PC-9 (cell line): ENCODE results near the gene NPFFR1.

Experiments
- EZH2 ChIP-seq: fragments of 200-600 bp; sonication (generic); IDR thresholded peaks from 2 replicates; pipeline ENCODE4 v1.8.0; 2017; ENCODE audit warnings: antibody characterized with exemption, low read depth
- TF ChIP-seq, protein P1 (sequence below): fragments of 200-600 bp; sonication (generic); conservative IDR thresholded peaks from 2 replicates; pipeline ENCODE4 v1.6.1; 2017; ENCODE audit warnings: mixed run types, antibody characterized with exemption, mild to moderate bottlenecking, moderate library complexity

DNA sequence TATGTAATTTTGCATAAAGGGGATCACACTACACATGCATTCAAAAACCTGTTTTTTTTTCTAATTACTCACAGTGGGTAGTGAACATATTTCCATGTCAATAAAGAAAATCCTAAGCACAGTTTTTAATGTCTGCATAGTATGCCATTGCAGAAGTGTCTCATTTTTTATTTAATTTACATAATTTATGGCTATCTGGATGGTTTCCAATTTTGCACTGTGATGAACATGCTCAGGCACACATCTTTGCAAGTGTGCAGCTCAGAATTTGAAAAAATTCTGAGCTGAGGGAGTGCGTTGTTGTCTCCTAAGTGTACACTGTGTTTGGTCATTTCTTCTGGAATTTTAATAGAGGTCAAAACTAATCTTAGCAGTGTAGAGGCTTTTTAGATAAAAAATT, 2.2 kb downstream of the NPFFR1 start:
- TF ChIP-seq, protein P1, sequence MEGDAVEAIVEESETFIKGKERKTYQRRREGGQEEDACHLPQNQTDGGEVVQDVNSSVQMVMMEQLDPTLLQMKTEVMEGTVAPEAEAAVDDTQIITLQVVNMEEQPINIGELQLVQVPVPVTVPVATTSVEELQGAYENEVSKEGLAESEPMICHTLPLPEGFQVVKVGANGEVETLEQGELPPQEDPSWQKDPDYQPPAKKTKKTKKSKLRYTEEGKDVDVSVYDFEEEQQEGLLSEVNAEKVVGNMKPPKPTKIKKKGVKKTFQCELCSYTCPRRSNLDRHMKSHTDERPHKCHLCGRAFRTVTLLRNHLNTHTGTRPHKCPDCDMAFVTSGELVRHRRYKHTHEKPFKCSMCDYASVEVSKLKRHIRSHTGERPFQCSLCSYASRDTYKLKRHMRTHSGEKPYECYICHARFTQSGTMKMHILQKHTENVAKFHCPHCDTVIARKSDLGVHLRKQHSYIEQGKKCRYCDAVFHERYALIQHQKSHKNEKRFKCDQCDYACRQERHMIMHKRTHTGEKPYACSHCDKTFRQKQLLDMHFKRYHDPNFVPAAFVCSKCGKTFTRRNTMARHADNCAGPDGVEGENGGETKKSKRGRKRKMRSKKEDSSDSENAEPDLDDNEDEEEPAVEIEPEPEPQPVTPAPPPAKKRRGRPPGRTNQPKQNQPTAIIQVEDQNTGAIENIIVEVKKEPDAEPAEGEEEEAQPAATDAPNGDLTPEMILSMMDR, result no peak
- TF ChIP-seq EZH2, result no peak
